Right hindlimb (tissue), 1 donor: ENCODE results near the gene GSTM1.
"Not testable (repeated sequence)": the region's sequence is repeated elsewhere in the genome, so short reads cannot be mapped to it uniquely, and the experiment has no call there.

Experiments used
- DNase-seq: peaks from one replicate; pipeline ENCODE4 v3.0.0-alpha.2; 2018

The GSTM1 gene

DNA sequence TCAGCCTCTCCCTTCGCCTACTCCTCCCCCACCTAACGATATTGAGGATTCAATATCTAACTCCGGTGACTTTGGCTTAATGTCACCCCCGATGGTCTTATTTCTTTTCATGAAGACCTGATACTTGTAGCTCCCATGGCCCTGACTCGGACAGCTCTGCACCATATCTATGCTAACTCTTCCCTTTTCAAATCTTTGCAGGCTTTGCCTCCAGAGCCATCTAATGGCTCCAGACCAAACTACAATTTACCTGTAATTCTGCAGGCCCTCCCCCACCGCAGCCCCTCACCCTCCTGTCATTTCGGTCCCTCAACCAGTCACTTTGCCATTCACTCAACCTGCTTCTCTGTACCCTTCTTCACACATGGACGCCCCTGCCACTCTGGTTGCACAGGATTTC is 16.6 kb downstream of the GSTM1 start:
- DNase-seq = no peak

DNA sequence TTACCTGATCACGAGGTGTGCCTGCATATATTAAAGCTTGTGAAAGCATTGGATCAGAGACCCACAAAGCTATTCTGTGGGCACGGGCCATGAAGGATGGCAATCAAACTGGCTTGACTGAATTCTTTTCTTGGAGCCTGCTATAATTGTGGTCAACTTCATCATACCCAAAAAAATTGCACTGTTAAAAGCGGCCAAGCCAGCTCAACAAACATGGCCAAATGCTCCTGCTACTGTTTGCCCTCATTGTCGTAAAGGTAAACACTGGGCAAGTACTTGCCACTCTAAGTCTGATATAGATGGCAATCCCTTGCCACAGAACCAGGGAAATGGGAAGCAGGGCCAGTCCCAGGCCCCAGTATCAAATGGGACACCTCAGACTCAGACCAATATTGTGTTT is 17.8 kb downstream of the GSTM1 start:
- no peak for DNase-seq

DNA sequence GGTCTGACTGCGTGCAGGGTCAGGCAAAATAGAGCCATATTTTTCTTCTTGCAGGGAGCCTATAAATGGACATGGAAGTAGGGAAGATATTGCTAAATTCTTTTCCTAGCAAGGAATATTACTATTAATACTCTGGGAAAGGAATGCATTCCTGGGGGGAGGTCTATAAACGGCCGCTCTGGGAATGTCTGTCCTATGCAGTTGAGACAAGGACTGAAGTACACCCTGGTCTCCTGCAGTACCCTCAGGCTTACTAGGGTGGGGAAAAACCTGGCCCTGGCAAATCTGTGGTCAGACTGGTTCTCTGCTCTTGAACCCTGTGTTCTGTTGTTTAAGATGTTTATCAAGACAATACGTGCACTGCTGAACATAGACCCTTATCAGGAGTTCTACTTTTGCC is 21.3 kb downstream of the GSTM1 start:
- DNase-seq = not testable (repeated sequence)

DNA sequence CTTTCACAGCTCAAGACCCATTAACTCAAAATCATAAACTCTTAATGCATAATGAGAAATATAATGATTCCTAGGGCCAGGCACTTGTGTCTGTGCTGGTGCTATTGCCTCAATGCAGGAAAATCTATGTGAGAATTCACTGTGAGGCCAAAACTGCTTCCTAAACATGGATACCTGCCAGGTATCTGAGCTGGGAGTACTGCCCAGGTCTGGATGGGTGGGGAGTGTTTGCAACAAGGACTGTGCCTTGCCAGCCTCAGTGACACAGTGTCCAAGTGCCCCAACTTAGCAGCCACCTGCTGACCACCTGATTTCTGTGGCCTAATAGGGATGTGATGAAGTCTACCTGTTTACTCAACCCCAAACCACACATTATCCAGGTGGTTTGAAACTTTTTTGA is 22.2 kb downstream of the GSTM1 start:
- not testable (repeated sequence) for DNase-seq

DNA sequence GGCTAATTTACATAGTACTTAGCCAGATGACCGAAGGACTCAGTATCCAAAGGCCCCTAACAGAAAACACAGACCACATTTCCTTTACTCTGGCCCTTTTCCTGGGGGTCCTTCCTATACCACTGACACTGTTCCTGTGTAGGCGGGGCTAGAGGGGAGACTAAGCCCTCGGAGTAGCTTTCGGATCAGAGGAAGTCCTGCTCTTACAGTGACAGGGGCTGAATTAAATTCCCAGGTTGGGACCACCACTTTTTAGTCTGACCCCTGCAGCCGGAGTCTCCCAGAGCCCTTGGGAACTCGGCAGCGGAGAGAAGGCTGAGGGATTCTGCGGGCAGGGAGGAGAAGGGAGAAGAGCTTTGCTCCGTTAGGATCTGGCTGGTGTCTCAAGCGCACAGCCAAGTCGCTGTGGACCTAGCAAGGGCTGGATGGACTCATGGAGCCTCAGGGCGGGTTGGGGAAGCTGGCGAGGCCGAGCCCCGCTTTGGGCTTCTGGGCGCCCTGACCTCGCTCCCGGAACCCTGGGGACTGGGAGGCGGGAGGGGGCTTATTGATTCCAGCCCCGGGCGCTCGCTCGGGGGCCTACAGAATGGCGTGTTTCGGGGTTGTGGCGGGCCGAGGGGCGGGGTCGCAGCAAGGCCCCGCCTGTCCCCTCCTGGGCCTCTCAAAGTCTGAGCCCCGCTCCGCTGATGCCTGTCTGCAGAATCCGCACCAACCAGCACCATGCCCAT is 24.1 kb downstream of the GSTM1 start, which contains the start of gene GSTM5:
GSTM5 (plus strand) TSS at position 659 of the 728 bp plus-strand sequence; CDS start at position 721, 62 bp downstream.
- peak; percentile 62 for DNase-seq

DNA sequence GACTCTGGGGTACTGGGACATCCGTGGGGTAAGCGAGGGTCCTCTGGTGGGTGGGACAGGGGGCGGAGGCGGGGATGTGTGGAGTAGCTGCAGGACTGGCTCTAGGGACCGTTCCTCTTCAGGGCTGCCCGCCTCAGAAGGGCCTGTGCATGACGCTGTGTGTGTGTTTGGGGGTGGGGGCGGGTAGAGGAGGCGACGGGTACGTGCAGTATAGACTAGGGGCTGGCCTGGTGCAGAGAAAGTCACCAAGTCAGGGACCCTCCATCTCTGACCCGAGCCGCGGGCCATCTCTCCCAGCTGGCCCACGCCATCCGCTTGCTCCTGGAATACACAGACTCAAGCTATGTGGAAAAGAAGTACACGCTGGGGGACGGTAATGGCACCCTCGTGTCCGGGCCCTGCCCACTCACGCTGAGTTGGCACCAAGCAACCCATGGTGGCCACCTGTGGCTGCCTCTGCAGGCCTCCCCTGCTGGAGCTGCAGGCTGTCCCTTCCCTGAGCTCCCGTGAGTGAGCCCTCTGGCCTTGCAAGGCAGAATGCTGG is 24.8 kb downstream of the GSTM1 start:
- DNase-seq = no peak

DNA sequence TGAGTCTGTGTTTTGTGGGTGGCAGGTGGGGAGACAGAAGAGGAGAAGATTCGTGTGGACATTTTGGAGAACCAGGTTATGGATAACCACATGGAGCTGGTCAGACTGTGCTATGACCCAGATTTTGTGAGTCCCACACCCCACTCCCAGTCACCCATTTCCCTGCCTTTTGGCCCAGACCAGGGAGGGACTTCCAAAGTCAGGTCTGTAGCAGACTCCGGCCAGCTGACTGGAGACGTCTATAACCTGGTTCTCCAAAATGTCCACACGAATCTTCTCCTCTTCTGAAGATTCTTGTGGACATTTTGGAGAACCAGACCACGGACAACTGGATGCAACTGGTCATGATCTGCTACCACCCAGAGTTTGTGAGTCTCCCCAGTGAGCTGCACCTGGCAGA is 26.0 kb downstream of the GSTM1 start:
- no peak for DNase-seq

DNA sequence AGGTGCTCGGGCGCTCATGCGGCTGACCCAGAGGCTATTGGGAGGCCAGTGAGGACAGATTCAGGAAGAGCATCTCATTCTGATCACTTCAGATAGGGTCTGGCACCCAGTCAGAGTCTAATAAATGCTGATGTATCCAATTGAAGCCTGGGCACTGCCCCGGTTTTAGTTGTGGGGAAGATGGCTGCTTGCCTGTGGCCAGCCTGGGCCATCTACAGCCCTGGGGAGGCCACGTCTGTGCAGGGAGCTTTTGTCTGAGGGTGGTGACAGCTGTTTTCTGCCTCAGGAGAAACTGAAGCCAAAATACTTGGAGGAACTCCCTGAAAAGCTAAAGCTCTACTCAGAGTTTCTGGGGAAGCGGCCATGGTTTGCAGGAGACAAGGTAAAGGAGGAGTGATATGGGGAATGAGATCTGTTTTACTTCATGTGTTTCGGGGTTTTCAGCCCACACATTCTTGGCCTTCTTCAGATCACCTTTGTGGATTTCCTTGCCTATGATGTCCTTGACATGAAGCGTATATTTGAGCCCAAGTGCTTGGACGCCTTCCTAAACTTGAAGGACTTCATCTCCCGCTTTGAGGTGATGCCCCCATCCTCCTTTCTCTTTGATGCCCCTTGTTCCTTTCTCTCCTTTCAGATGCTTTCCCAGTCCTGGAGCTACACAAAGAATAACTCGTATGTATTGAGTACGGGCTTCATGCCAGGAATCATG is 27.2 kb downstream of the GSTM1 start:
- no peak for DNase-seq

DNA sequence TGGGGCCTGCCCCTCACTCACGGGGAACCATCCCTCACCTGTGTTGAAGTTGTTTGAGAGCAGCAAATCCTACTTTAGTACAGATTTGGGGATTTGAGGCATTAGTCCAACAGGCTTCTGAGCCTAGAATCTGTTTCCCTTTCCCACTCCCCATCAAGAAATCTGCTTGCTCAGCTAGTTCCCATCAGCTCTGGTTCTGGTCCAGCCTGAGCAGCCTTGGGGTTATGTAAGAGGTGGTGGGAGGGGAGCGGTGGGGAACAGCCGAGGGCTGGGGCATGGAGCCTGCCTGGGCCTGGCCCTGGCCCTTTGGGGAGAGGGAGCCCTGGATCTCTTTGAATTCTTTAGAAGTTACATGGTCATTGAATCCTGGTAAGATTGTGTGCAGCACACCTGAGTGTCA is 28.5 kb downstream of the GSTM1 start:
- DNase-seq = no peak

DNA sequence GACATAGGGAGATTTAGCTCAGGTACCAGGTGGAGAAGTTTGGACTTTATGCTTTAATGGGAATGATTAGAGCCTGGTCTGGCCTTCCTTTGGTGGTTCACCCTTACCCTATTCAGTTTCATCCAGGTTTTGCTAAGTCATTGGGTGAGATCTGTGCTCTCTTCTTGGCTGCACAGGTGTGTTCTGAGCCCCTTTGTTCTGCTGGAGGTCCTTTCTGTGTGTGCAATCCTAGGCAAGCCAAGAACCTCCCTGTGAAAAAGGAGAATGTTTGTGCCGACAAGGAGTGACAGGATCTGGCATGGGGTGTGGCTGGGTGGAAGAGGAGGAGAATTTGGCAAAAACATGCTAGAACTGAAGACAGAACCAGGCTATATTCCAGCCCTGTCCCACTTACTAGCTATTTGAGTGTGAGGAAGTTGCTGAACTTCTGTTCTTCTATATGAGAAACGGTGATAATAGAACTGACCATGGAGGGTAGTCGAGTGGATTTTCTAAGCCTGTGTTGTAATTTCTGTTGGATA is 29.0 kb downstream of the GSTM1 start:
- no peak for DNase-seq

DNA sequence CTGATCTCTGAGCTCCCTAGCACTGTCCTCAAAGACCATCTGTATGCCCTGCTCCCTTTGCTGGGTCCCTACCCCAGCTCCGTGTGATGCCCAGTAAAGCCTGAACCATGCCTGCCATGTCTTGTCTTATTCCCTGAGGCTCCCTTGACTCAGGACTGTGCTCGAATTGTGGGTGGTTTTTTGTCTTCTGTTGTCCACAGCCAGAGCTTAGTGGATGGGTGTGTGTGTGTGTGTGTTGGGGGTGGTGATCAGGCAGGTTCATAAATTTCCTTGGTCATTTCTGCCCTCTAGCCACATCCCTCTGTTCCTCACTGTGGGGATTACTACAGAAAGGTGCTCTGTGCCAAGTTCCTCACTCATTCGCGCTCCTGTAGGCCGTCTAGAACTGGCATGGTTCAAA is 30.1 kb downstream of the GSTM1 start:
- no peak for DNase-seq

DNA sequence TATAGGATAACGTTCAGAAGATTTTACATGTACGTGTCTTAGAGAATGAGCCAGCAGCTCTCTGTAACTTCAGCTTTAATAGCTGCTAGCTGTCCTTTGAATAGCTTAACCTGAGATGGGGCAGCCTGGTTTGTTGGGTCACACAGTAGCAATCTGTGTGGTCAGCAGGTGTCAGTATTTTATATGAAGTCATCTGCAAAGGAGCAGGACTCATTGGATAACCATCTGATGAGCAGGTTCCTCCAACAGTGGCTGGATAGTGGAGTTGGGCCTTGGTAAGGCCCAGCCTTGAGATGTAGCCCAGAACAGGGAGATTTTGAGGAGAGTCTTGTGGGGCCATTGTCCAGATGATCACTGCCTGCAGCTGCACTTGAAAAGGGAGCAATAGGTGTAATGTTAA is 30.9 kb downstream of the GSTM1 start:
- DNase-seq = no peak

DNA sequence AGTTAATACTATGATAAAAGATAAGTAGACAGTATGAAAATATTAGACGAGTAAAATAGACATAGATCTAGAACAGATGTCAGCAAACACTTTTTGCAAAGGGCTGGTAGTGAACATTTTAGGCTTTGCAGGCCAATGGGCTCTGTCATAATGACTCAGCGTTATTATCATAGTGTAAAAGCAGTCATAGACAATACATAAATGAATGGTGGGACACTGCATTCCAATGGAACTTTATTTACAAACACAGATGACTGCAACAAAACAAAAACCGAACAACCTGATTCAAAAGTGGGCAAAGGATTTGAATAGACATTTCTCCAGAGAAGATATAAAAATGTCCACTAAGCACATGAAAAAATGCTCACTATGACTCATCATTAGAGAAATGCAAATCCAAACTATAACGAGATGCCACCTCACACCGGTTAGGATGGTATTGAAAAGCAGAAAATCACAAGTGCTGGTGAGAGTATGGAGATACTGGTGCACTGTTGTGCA is 31.8 kb downstream of the GSTM1 start:
- DNase-seq = no peak

DNA sequence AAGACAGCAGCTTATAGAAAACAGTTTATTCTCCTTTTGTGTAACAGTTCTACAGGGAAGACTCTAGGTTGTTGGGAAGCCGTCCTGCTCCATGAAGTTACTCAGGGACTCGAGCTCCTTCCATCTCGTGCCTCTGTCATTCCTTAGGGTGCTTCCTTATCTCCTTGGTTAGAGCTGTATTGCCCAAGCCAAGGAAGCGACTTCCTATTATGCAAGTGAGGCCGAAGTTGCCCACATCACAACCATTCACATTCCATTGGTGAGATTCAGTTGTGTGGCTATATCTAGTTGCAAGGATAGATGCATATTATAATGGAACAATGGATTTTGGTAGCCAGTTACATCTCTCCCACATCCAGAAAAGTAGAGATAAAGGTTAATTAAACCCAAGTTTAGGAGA is 33.4 kb downstream of the GSTM1 start:
- no peak for DNase-seq

DNA sequence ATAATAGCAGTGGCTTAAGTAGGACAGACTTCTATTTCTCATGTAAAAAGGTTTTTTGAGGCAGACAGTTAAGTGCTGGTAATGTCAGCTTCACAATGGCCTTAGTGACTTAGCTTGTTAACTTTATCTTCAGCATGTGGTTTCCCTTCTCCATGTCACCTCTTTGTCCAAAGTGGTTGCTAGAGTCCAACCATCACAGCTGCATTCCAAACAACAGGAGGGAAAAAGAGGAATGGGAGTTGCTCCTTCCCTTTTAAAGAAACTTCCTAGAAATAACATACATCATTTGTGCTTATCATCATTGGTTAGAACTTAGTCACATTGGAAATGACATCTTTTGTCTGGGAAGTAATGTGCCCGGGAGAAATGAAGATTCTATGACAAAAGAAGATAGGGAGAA is 34.4 kb downstream of the GSTM1 start:
- DNase-seq = no peak

DNA sequence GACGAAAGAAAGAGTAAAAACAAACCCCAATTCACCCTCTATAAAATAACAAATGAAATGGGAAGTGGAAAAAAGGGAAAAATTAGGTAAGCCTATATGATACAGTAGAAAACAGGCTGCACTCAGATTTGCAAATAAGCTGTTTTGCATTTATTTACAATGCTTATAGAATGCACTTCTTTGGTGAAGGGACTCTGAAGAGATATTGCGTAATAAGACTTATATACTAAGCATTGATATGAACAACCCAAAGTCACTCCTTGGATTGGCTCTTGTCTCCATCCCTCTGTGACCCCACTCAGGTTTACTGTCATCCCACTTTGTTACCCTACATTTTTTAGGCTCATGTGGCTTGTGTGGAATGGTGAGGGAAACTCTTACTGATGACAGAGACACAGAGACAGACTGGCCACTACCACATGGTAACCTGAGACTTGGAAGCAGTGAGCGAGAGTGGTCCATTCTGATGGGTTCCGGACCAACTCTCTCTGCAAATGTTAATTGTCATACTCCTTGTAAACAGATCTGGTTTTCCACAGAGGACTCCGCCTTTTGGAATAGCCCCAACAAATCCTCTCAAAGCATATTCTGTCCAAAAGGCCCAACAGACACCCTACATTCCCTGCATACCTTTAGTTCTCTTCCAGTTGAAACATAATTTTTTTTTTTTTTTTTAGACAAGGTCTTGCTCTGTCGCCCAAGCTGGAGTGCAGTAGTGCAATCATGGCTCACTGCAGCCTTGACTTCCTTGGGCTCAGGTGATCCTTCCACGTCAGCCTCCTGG is 35.5 kb downstream of the GSTM1 start:
- no peak for DNase-seq

DNA sequence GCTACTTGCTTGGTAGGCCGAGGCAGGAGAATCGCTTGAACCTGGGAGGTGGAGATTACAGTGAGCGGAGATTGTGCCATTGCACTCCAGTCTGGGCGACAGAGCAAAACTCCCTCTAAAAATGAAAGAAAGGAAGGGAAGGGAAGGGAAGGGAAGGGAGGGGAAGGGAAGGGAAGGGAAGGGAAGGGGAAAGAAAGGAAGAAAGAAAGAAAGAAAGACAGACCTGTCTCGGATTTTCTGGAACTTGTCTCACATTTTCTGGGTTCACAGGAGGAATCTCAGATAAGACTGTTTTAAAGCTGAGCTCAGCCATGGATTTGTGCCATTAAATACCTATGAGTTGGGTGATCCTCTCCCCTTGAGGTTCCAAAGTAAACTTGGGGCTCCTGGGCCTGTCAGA is 37.3 kb downstream of the GSTM1 start:
- no peak for DNase-seq

DNA sequence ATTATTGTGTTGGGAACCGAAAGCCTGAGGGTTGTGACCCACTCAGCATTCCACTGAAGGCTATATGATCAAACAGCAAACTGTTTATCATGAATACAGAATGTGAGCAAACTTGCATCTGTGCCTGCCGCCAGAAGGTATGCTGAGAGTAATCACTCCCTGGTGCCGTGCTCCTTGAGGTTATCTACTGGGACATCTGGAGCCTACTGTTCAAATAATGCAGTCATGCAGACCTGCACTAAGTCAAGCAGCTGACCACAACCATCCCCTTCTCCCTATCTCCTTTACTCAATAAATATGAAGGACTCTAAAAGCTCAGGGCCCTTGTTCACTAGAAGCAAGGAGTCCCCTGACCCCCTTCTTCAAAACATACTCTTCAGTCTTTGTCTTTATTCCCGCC is 37.9 kb downstream of the GSTM1 start:
- no peak for DNase-seq

DNA sequence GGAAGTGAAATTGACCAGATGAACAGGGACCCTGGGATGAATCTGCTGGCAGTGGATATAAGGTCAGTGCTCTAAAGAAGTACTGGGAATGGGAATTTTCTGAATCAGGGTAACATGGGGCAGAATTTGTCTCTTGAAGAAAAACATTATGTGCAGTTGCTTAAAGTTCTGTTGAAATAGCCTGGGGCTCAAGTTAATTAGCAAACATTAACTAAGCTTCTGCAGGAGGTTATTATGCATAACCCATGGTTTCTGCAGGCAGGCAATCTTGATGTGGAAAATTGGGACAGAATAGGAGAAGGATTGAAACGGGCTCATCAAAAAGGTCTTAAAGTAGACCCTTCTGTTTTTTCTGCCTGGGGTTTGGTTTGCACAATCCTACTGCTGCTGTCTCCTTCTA is 38.4 kb downstream of the GSTM1 start:
- no peak for DNase-seq

DNA sequence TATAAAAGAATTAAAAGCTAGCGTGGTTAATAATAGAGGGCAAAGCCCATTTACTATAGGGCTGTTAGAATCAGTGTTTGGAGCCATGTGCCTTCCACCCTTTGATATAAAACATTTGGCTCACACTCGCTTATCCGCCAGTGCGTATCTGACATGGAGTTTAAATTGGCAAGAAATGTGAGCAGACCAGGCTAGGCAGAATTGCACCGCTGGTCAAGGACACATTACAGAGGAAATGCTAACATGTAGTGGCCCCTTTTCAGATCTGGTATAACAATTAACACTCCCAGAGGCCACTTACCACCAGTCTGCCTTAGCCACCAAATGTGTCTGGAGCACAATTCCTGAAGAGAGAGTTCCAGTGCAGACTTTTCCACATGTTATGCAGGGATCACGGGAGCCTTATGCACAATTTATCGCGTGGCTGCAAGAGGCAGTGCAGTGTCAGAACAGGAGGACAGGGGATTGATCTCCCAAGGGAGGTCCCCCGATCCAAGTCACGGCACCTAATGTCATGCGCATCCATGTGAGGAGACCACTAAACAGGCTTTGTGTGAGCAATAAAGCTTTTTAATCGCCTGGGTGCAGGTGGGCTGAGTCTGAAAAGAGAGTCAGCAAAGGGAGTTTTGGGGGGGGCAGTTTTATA is 39.2 kb downstream of the GSTM1 start:
- DNase-seq = no peak

DNA sequence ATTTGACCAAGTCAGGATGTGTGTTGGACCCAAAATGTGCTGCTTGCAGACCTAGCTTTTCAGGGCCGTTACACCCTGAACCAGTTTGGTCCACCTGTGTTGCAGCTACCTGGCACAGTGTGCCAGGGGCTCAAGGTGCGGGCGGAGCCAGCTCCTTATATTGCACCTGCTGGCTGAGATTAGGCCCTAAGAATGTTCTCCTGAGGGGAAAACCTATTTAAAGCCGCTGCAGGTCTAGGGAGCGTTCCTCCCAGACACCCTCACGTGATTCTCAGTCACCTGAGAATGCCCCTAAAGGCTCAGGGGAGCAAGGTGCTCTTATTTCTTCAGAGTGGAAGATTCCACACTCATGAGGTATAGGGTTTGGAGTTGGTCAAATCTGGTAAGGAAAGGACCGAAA is 41.3 kb downstream of the GSTM1 start:
- DNase-seq = no peak

DNA sequence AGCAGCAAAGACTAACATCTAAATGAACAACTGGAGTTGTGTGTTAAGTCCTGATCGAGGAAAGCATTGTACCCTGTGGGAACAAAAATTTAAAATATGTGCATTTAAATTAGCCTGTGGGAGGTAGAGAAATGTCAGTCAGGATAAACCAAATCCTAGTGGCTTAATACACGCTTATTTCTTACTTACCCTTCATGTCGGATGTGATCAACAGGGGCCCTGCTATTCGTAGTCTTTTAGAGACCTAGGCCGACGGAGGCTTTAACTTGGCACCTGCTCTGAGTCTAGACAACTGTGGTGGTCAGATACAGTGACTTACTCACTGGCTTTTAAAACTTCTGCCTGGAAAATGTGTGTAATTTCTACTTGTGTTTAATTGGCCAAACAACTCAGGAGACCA is 43.0 kb downstream of the GSTM1 start:
- no peak for DNase-seq
